Omental fat pad (tissue), 4 donors: ENCODE results near the gene CFAP97D1. TPM values are rescaled to one million over a fixed set of nuclear protein-coding genes. Genes with fewer than 3 reads are reported as not detected.
"Not testable (repeated sequence)": the region's sequence is repeated elsewhere in the genome, so short reads cannot be mapped to it uniquely, and the experiment has no call there.

Experiments
- ATAC-seq: fragments of 150-250 bp; one replicate; pipeline ENCODE4 v1.9.1; 2016; ENCODE audit warnings: mild to moderate bottlenecking, moderate library complexity; ENCODE audit not compliant: low FRiP score
- DNase-seq: peaks from one replicate; pipeline ENCODE4 v3.0.0-alpha.2; 2019; ENCODE audit warnings: low spot score
- total RNA-seq, 4 donors: library from RNA; depleted of rRNA; stranded (reverse); fragments of >200 nt; gene quantifications; one replicate each; pipeline ENCODE4 v1.1.0, GENCODE V29; 2016
- TF ChIP-seq, protein P1 (sequence below), 3 donors: fragments of 450-650 bp; IDR thresholded peaks; one replicate each; pipeline ENCODE4 v1.5.1; 2016 to 2017; ENCODE audit warnings: antibody characterized with exemption in 3 of 3, mild to moderate bottlenecking in 3 of 3, moderate library complexity in 2 of 3

The CFAP97D1 gene
- total RNA-seq, 4 donors from 2014 or later: 0.09 to 0.12 TPM; not detected in 2

DNA sequence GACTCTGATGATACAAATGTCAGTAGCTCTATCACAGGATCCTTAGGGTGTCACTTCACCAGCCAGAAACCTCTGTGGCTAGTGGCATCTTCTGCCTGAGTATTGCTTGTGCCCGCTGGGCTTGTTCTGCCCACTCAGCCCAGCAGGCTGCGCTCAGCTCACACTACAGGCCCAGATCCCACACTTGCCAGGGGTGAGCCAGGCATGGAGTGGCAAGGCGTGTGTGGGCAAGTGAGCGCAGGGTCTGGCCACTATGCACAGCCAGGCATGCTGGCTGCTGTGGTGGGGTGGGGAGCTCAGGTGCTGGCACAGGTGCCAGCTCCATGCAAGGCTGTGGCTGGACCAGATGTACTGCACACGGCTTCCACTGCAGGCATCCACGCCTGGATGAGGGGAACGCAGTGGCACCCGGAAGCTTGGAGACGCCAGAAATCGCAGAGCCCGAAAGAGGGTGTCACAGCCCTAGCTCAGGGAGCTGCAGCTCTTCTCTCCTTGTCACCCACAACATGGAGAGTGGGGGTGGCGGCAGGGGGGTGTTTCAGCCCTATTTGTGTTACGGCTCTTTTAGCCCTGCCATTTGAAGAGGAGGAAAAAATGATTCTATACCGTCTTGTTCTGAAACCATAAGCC, 10.2 kb downstream of the CFAP97D1 start:
- no peak for DNase-seq
- TF ChIP-seq, protein P1, sequence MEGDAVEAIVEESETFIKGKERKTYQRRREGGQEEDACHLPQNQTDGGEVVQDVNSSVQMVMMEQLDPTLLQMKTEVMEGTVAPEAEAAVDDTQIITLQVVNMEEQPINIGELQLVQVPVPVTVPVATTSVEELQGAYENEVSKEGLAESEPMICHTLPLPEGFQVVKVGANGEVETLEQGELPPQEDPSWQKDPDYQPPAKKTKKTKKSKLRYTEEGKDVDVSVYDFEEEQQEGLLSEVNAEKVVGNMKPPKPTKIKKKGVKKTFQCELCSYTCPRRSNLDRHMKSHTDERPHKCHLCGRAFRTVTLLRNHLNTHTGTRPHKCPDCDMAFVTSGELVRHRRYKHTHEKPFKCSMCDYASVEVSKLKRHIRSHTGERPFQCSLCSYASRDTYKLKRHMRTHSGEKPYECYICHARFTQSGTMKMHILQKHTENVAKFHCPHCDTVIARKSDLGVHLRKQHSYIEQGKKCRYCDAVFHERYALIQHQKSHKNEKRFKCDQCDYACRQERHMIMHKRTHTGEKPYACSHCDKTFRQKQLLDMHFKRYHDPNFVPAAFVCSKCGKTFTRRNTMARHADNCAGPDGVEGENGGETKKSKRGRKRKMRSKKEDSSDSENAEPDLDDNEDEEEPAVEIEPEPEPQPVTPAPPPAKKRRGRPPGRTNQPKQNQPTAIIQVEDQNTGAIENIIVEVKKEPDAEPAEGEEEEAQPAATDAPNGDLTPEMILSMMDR (IDR thresholded peaks at IDR 0.05): no peak
- ATAC-seq: no peak

DNA sequence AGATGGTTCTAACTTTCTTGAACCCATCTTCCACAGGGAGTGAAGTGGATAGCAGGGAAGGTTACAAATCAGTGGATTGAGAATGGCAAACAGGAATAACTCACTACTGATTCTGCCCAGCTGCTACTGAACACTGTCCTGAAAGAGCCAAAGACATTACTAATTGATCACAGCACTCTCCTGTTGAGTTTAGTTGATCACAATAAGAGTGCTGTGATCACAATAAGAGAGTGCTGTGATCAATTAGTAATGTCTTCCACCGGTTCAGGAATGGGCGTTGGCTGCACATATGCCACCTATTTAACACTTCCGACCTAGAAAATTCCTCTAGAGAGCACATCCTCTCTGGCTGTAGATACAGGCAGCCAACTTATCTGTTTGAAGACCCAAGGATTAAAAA, 11.4 kb downstream of the CFAP97D1 start:
- TF ChIP-seq, protein P1 (IDR thresholded peaks at IDR 0.05): no peak
- no peak for ATAC-seq
- no peak for DNase-seq

- ATAC-seq, DNase-seq: not testable (repeated sequence)
Measured at GRCh38 chr17:43792668-43793067, 12.4 kb downstream of the CFAP97D1 start.

DNA sequence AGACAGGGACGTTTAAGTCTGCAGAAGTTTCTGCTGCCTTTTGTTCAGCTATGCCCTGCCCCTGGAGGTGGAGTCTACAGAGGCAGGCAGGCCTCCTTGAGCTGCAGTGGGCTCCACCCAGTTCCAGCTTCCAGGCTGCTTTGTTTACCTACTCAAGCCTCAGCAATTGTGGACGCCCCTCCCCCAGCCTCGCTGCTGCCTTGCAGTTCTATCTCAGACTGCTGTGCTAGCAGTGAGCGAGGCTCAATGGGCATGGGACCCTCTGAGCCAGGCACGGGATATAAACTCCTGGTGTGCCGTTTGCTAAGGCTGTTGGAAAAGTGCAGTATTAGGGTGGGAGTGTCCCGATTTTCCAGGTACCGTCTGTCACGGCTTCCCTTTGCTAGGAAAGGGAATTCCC, 17.8 kb downstream of the CFAP97D1 start:
- not testable (repeated sequence) for DNase-seq, ATAC-seq

GRCh38 chr17:43799047-43799446, 18.8 kb downstream of the CFAP97D1 start:
- ATAC-seq: no peak
- TF ChIP-seq, protein P1 (IDR thresholded peaks at IDR 0.05): no peak
- no peak for DNase-seq

- ATAC-seq (no peak), DNase-seq (no peak)
- TF ChIP-seq, protein P1 (IDR thresholded peaks at IDR 0.05): no peak
Measured at GRCh38 chr17:43800736-43801135, 20.5 kb downstream of the CFAP97D1 start.

GRCh38 chr17:43801844-43802243, 21.6 kb downstream of the CFAP97D1 start:
- DNase-seq: no peak
- no peak for ATAC-seq

DNA sequence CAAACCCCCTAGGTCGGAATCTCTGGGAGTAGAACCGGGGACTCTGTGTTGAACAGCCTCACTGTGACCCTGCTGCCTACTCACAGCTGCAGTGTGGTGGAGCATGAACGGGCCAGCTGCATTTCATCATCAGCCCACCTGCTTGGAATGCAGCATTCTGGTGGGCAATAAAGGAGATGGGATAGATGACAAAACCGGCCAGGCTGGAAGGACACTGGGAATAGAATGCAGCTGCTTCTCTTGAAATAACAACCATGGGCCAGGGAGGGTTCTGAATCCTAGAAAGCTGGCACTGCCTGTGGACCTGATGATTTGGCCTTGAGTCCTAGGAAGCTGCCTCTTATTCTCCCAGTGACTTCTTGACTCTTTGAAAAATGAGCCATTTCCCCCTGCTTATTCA, 23.5 kb downstream of the CFAP97D1 start:
- ATAC-seq: no peak
- TF ChIP-seq, protein P1 (IDR thresholded peaks at IDR 0.05): no peak

More at GRCh38 chr17:43801844-43802243, 21.6 kb downstream of the CFAP97D1 start:
- TF ChIP-seq, protein P1 (IDR thresholded peaks at IDR 0.05): no peak

More for the DNA sequence above, 23.5 kb downstream of the CFAP97D1 start:
- no peak for DNase-seq
